Chondrocyte (in vitro differentiated cells): Measurements from ENCODE around the gene ANGPTL4. TPM values are rescaled to one million over a fixed set of nuclear protein-coding genes. Genes with fewer than 3 reads are reported as not detected.

Source experiments
- DNase-seq: peaks from one replicate; pipeline ENCODE4 v3.0.0; 2021; ENCODE audit warnings: mixed read lengths, low spot score
- H3K27ac Mint-ChIP-seq: one replicate; pipeline ENCODE4 v1.8.0; 2021; ENCODE audit warnings: mild to moderate bottlenecking, moderate library complexity, mixed read lengths; ENCODE audit not compliant: unreplicated experiment
- H3K27me3 Mint-ChIP-seq: 2 replicates; pipeline ENCODE4 v1.8.0; 2021; ENCODE audit warnings: low read depth, mixed read lengths
- H3K36me3 Mint-ChIP-seq: 2 replicates; pipeline ENCODE4 v1.8.0; 2021; ENCODE audit warnings: low read depth, mixed read lengths
- H3K4me1 Mint-ChIP-seq: 2 replicates; pipeline ENCODE4 v1.8.0; 2021; ENCODE audit warnings: low read depth, mild to moderate bottlenecking, mixed read lengths
- H3K4me3 Mint-ChIP-seq: one replicate; pipeline ENCODE4 v1.8.0; 2021; ENCODE audit warnings: mild to moderate bottlenecking, moderate library complexity, mixed read lengths; ENCODE audit not compliant: unreplicated experiment
- H3K9me3 Mint-ChIP-seq: 2 replicates; pipeline ENCODE4 v1.8.0; 2021; ENCODE audit warnings: low read depth, mixed read lengths
- CTCF ChIP-seq: fragments of 200-600 bp; sonication (generic); IDR thresholded peaks from 2 replicates; pipeline ENCODE4 v1.5.0; 2021; ENCODE audit warnings: antibody characterized with exemption, mild to moderate bottlenecking, moderate library complexity
- total RNA-seq: library from RNA; stranded (reverse); gene quantifications from 3 replicates; pipeline ENCODE4 v1.2.1, GENCODE V29; 2021

Gene ANGPTL4
- total RNA-seq, 1 donor from 2014 or later, result 127 TPM

GRCh38 chr19:8395621-8396082 is 31.7 kb downstream of the ANGPTL4 start:
- H3K36me3 Mint-ChIP-seq, result peaks cover 8% of the 10 kb centered on the region
- no peak overlapping the region for H3K27ac Mint-ChIP-seq
- DNase-seq, result no peak
- no peaks in the 10 kb centered on the region for H3K9me3 Mint-ChIP-seq
- H3K27me3 Mint-ChIP-seq, result no peaks in the 10 kb centered on the region
- no peak overlapping the region for H3K4me3 Mint-ChIP-seq
- H3K4me1 Mint-ChIP-seq, result peaks cover 75% of the 10 kb centered on the region
- no peak for TF ChIP-seq CTCF

GRCh38 chr19:8396185-8396562 is 32.2 kb downstream of the ANGPTL4 start:
- H3K4me3 Mint-ChIP-seq, result no peak overlapping the region
- no peak for TF ChIP-seq CTCF
- peaks cover 70% of the 10 kb centered on the region for H3K4me1 Mint-ChIP-seq
- peak overlapping the region; percentile 70 for H3K27ac Mint-ChIP-seq
- DNase-seq, result no peak
- no peaks in the 10 kb centered on the region for H3K9me3 Mint-ChIP-seq
- no peaks in the 10 kb centered on the region for H3K27me3 Mint-ChIP-seq
- peaks cover 8% of the 10 kb centered on the region for H3K36me3 Mint-ChIP-seq

- TF ChIP-seq CTCF, result peak; percentile 85
- H3K27ac Mint-ChIP-seq, result peak overlapping the region; percentile 81
- H3K9me3 Mint-ChIP-seq, result no peaks in the 10 kb centered on the region
- DNase-seq, result no peak
- H3K36me3 Mint-ChIP-seq, result peaks cover 8% of the 10 kb centered on the region
- H3K4me3 Mint-ChIP-seq, result peak overlapping the region; percentile 19
- H3K4me1 Mint-ChIP-seq, result peaks cover 67% of the 10 kb centered on the region
- no peaks in the 10 kb centered on the region for H3K27me3 Mint-ChIP-seq
Measured at GRCh38 chr19:8396563-8397203, 32.7 kb downstream of the ANGPTL4 start.

DNA sequence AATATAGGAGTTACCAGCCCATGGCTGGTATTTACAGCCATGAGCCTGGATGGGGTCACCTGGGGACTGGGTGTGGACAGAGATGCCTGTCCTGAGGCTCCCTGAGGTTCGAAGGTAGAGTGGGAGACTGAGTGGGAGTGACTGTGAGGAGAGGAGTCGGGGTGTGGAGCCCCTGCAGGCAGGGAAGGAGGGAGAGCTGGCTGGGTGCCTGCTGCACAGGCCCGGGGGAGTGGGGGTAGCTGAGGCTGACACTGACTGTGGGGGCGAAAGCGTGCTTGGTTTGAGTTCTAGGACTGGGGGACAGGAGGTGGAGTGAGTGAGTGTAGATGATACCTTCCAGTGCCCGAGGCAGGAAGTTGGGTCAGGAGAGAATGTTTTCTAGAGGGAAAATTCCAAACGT is 33.3 kb downstream of the ANGPTL4 start:
- TF ChIP-seq CTCF, result no peak
- no peak for DNase-seq
- peak overlapping the region; percentile 19 for H3K4me3 Mint-ChIP-seq

DNA sequence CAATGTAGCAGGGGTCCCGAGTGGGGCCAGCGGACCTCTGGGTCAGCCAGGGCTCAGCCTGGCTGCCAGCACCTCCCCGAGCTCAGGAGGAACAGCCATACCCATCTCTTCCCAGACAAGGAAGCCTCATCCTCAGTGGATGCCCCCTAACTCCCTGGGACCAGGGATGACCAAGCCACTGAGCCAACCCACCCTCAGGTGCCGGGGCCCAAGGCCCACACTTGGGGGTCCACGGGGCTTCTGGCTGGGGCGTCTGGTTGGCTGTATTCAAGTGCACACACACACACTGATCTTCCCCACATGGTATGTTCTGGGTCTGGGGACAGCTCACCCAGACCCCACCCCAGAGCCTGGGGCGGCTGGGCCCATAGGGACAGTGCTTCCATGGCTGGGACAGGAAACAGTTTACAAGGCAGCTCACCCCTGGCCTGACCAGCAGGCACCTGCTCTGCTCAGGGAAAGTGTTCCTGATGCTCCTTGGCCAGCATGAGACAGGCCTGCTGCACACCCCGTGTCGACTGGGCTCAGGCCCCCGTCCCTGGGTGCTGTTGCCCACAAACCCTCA is 33.9 kb downstream of the ANGPTL4 start:
- H3K9me3 Mint-ChIP-seq, result no peaks in the 10 kb centered on the region
- TF ChIP-seq CTCF, result no peak
- H3K27ac Mint-ChIP-seq, result no peak overlapping the region
- no peaks in the 10 kb centered on the region for H3K27me3 Mint-ChIP-seq
- no peak overlapping the region for H3K4me3 Mint-ChIP-seq
- DNase-seq, result no peak
- H3K36me3 Mint-ChIP-seq, result peaks cover 13% of the 10 kb centered on the region
- H3K4me1 Mint-ChIP-seq, result peaks cover 56% of the 10 kb centered on the region

More for the DNA sequence above, 33.3 kb downstream of the ANGPTL4 start:
- peaks cover 12% of the 10 kb centered on the region for H3K36me3 Mint-ChIP-seq
- no peaks in the 10 kb centered on the region for H3K9me3 Mint-ChIP-seq
- H3K27me3 Mint-ChIP-seq, result no peaks in the 10 kb centered on the region
- H3K4me1 Mint-ChIP-seq, result peaks cover 61% of the 10 kb centered on the region
- H3K27ac Mint-ChIP-seq, result peak overlapping the region; percentile 81
